ENCODE measurements around the gene GRIK2.

GRIK2 gene

GRCh38 chr6:101747160-101747559 lies 353.7 kb downstream of the GRIK2 start:
- no peak overlapping the region for H3K27ac ChIP-seq
- TF ChIP-seq, protein P1, sequence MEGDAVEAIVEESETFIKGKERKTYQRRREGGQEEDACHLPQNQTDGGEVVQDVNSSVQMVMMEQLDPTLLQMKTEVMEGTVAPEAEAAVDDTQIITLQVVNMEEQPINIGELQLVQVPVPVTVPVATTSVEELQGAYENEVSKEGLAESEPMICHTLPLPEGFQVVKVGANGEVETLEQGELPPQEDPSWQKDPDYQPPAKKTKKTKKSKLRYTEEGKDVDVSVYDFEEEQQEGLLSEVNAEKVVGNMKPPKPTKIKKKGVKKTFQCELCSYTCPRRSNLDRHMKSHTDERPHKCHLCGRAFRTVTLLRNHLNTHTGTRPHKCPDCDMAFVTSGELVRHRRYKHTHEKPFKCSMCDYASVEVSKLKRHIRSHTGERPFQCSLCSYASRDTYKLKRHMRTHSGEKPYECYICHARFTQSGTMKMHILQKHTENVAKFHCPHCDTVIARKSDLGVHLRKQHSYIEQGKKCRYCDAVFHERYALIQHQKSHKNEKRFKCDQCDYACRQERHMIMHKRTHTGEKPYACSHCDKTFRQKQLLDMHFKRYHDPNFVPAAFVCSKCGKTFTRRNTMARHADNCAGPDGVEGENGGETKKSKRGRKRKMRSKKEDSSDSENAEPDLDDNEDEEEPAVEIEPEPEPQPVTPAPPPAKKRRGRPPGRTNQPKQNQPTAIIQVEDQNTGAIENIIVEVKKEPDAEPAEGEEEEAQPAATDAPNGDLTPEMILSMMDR (conservative IDR thresholded peaks at IDR 0.05): no peak

GRCh38 chr6:101747716-101748115 lies 354.2 kb downstream of the GRIK2 start:
- TF ChIP-seq, protein P1 (conservative IDR thresholded peaks at IDR 0.05): no peak
- no peak overlapping the region for H3K27ac ChIP-seq

GRCh38 chr6:101755931-101756330 lies 362.4 kb downstream of the GRIK2 start:
- TF ChIP-seq, protein P1 (conservative IDR thresholded peaks at IDR 0.05): no peak

DNA sequence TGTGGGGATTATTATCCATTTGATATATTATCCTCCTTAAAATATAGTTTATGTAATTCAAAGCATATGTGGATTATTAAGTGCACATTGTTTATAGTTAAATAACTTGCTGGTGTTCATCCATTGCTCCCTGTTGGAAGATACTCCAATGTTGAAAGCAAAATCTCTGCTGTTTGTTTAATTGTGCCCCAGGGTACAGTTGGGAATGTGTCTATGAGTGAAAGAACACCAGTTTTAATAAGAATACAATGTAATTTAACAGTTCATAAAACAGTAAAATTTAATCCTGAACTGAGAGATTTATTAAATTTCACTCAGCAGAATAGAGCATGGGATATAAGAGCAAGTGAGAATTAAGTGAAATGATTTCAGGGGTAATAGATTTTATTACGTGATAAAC lies 364.9 kb downstream of the GRIK2 start:
- no peak overlapping the region for H3K27ac ChIP-seq
- TF ChIP-seq, protein P1 (conservative IDR thresholded peaks at IDR 0.05): no peak

More at GRCh38 chr6:101755931-101756330, 362.4 kb downstream of the GRIK2 start:
- H3K27ac ChIP-seq: no peak overlapping the region

DNA sequence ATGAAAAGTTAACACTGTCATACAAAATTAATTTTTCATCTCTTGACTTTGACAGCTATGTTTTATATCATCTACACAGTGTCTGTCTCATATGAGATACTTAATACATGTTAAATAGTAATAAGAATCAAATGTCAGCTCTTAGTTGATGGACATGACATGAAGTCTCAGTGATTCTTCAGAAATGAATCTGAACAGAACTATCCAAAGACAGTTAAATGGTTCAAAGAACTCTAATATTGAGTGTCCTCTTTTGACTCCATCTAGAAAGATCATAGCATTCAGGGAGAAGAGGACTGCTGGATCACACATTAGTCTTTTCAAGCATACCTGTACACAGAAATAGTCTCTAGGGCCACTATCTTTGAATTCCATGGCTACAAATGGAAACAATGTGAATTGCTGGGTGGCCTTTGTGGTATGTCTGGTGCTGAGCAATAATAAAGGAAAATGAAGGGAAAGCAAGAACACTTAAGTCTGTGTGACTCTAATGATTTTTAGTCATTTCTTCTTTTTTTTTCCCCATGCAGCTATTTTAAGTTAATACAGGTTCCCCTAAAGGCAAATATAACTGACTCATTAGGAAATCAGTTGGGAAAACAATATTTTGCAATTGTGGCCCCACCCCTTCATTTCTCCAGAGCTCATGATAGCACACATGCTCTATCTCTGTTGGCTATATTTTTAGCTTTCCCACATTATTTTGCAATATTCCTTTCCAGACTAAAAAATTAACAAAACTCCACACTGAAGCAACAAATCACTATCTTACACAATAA lies 367.5 kb downstream of the GRIK2 start:
- no peak overlapping the region for H3K27ac ChIP-seq
- TF ChIP-seq, protein P1 (conservative IDR thresholded peaks at IDR 0.05): no peak

GRCh38 chr6:101762851-101763250 lies 369.3 kb downstream of the GRIK2 start:
- H3K27ac ChIP-seq: no peak overlapping the region
- TF ChIP-seq, protein P1 (conservative IDR thresholded peaks at IDR 0.05): no peak

DNA sequence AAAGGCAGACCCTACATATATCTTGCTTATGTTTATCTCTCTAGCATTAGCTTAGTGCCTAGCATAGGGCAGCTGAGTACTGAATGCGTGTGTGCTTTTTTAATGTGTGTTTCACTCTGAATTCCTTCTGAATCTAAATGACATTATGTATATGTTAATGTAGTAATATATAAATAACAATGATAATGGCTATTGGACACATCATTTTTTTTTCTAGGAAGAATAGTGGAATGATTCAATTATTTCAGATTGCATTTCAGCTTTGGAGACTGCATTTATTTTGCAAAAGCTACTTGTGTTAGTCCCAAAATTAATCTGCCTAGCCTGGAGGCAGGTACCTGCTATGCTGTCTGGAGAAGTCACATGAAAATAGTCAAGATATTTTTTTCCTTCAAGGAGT lies 371.8 kb downstream of the GRIK2 start:
- TF ChIP-seq, protein P1 (conservative IDR thresholded peaks at IDR 0.05): no peak
- H3K27ac ChIP-seq: no peak overlapping the region
